H1 (cell line): Measurements from ENCODE around the gene IFITM2. TPM values are rescaled to one million over a fixed set of nuclear protein-coding genes. Genes with fewer than 3 reads are reported as not detected.
A peak's percentile ranks its signal among the peaks of the same experiment; 100 is the strongest.

Source experiments
- CTCF ChIA-PET: fragments of 300-600 bp; sonication (Branson Sonifier 250); formaldehyde crosslinking; loops from one replicate; lab custom pipeline; 2021; ENCODE audit not compliant: partially characterized antibody; lab: Charles Lee
- POLR2A ChIA-PET: fragments of 300-600 bp; sonication (Branson Sonifier 250); formaldehyde crosslinking; loops from one replicate; lab custom pipeline; 2021; ENCODE audit warnings: inconsistent platforms; ENCODE audit not compliant: partially characterized antibody; lab: Charles Lee
- DNase-seq, 2 experiments: peaks; one replicate each; pipeline versions ENCODE4 v3.0.0 to v3.0.0-alpha.2; 2010 to 2022; ENCODE audit warnings: low spot score in 2 of 2, low read depth in 1 of 2, mixed read lengths in 1 of 2
- FAIRE-seq: peaks from 2 replicates; lab custom pipeline; 2011; peaks lifted over from hg19 to GRCh38; lab: Jason Lieb, UNC
- H2AFZ ChIP-seq: 2 replicates; pipeline ENCODE4 v1.8.1; 2012; ENCODE audit warnings: low read length, inconsistent platforms
- H2AK5ac ChIP-seq: 2 replicates; pipeline ENCODE4 v1.6.1; 2013; ENCODE audit warnings: low read depth, low read length
- H2BK120ac ChIP-seq: replicated peaks from 2 replicates; pipeline ENCODE3; 2013; ENCODE audit warnings: low read depth, low read length, inconsistent platforms
- H2BK12ac ChIP-seq: 2 replicates; pipeline ENCODE4 v1.6.1; 2013; ENCODE audit warnings: low read depth, low read length
- H2BK15ac ChIP-seq: 2 replicates; pipeline ENCODE4 v1.6.1; 2013; ENCODE audit warnings: low read length
- H2BK20ac ChIP-seq: 2 replicates; pipeline ENCODE4 v1.6.1; 2013; ENCODE audit warnings: low read length
- H2BK5ac ChIP-seq: 2 replicates; pipeline ENCODE4 v1.6.1; 2013; ENCODE audit warnings: low read depth, low read length
- H3K14ac ChIP-seq: 2 replicates; pipeline ENCODE4 v1.6.1; 2013; ENCODE audit warnings: inconsistent platforms; ENCODE audit not compliant: insufficient read length
- H3K18ac ChIP-seq: 2 replicates; pipeline ENCODE4 v1.6.1; 2013; ENCODE audit warnings: low read length; ENCODE audit errors: extremely low read depth
- H3K23ac ChIP-seq: 2 replicates; pipeline ENCODE4 v1.6.1; 2013; ENCODE audit warnings: inconsistent platforms; ENCODE audit not compliant: insufficient read length
- H3K23me2 ChIP-seq: 2 replicates; pipeline ENCODE4 v1.6.1; 2013; ENCODE audit warnings: low read depth, low read length
- H3K27ac ChIP-seq: 2 replicates; pipeline ENCODE4 v1.6.1; 2011; ENCODE audit warnings: low read depth, low read length, inconsistent platforms
- H3K27me3 ChIP-seq, 4 experiments: replicated peaks in 1 of 4; 1 replicate in 1 of 4; 2 replicates in 3 of 4; pipeline versions ENCODE4 v1.6.1 to v1.8.1; 2011 to 2013; ENCODE audit warnings: low read length in 3 of 4, mild to moderate bottlenecking in 3 of 4, inconsistent platforms in 2 of 4, mixed read lengths in 2 of 4, moderate library complexity in 1 of 4; ENCODE audit not compliant: control insufficient read depth in 3 of 4, insufficient read depth in 3 of 4; ENCODE audit errors: extremely low read depth in 1 of 4
- H3K36me3 ChIP-seq, 4 experiments: 2 replicates each; pipeline versions ENCODE4 v1.6.1 to v1.8.1; 2011 to 2013; ENCODE audit warnings: mild to moderate bottlenecking in 4 of 4, low read length in 3 of 4, moderate library complexity in 2 of 4, control low read depth in 1 of 4, inconsistent platforms in 1 of 4; ENCODE audit not compliant: insufficient read depth in 4 of 4, control insufficient read depth in 2 of 4
- H3K4ac ChIP-seq: replicated peaks from 2 replicates; pipeline ENCODE3; 2013; ENCODE audit warnings: low read length, low read depth, mixed read lengths, inconsistent platforms; ENCODE audit not compliant: insufficient read length
- H3K4me1 ChIP-seq, 4 experiments: replicated peaks in 1 of 4; 1 replicate in 1 of 4; 2 replicates in 3 of 4; pipeline versions ENCODE4 v1.6.1 to v1.8.1; 2011 to 2013; ENCODE audit warnings: low read length in 3 of 4, inconsistent platforms in 2 of 4, mixed read lengths in 1 of 4; ENCODE audit not compliant: insufficient read depth in 4 of 4, control insufficient read depth in 3 of 4
- H3K4me2 ChIP-seq, 2 experiments: 2 replicates each; pipeline versions ENCODE4 v1.6.1 to v1.8.1; 2011 to 2013; ENCODE audit warnings: low read depth in 2 of 2, low read length in 2 of 2, control low read depth in 1 of 2, inconsistent platforms in 1 of 2, mild to moderate bottlenecking in 1 of 2; ENCODE audit not compliant: insufficient read depth in 1 of 2
- H3K4me3 ChIP-seq, 4 experiments: fragments of 200-600, 300-600 bp in 1 of 4; sonication (generic), shearing (Covaris generic), sonication (Bioruptor Twin) in 1 of 4; 2 replicates each; pipeline versions ENCODE4 v1.5.1 to v1.8.1; 2011 to 2016; ENCODE audit warnings: low read length in 4 of 4, low read depth in 3 of 4, control low read depth in 2 of 4, inconsistent platforms in 2 of 4, mild to moderate bottlenecking in 2 of 4, mixed read lengths in 1 of 4, moderate library complexity in 1 of 4; ENCODE audit not compliant: insufficient read depth in 2 of 4; ENCODE audit errors: extremely low read depth in 1 of 4
- H3K56ac ChIP-seq: replicated peaks from 2 replicates; pipeline ENCODE3; 2013; ENCODE audit warnings: low read depth, mild to moderate bottlenecking, mixed read lengths, low read length, inconsistent platforms; ENCODE audit not compliant: insufficient read length
- H3K79me1 ChIP-seq: 2 replicates; pipeline ENCODE4 v1.6.1; 2013; ENCODE audit warnings: low read depth, low read length, control low read depth
- H3K79me2 ChIP-seq, 2 experiments: 2 replicates each; pipeline versions ENCODE4 v1.6.1 to v1.8.1; 2012 to 2013; ENCODE audit warnings: low read length in 2 of 2, mild to moderate bottlenecking in 2 of 2, inconsistent platforms in 1 of 2; ENCODE audit not compliant: insufficient read depth in 2 of 2, control insufficient read depth in 1 of 2
- H3K9ac ChIP-seq, 4 experiments: replicated peaks in 1 of 4; 1 replicate in 1 of 4; 2 replicates in 3 of 4; pipeline versions ENCODE4 v1.6.1 to v1.8.1; 2011 to 2013; ENCODE audit warnings: low read depth in 3 of 4, low read length in 3 of 4, control low read depth in 2 of 4, mild to moderate bottlenecking in 2 of 4, moderate library complexity in 2 of 4, inconsistent platforms in 1 of 4; ENCODE audit errors: extremely low read depth in 1 of 4
- H3K9me3 ChIP-seq, 2 experiments: 2 replicates each; pipeline versions ENCODE4 v1.6.1 to v1.8.1; 2012 to 2013; ENCODE audit warnings: mild to moderate bottlenecking in 2 of 2, moderate library complexity in 2 of 2, control low read depth in 1 of 2, inconsistent platforms in 1 of 2, low read depth in 1 of 2, low read length in 1 of 2, mixed read lengths in 1 of 2; ENCODE audit not compliant: insufficient read depth in 2 of 2
- H4K20me1 ChIP-seq, 2 experiments: replicated peaks in 1 of 2; 2 replicates each; pipeline versions ENCODE3 to v1.8.1; 2011 to 2013; ENCODE audit warnings: inconsistent platforms in 2 of 2, low read length in 2 of 2, mild to moderate bottlenecking in 1 of 2; ENCODE audit not compliant: insufficient read depth in 2 of 2, control insufficient read depth in 1 of 2
- H4K5ac ChIP-seq: 2 replicates; pipeline ENCODE4 v1.6.1; 2013; ENCODE audit warnings: low read length, low read depth, mixed read lengths, inconsistent platforms; ENCODE audit not compliant: insufficient read length
- H4K8ac ChIP-seq: 2 replicates; pipeline ENCODE4 v1.8.0; 2013; ENCODE audit warnings: mild to moderate bottlenecking, moderate library complexity, low read length, inconsistent platforms; ENCODE audit not compliant: insufficient read depth; ENCODE audit errors: extremely low read depth
- H4K91ac ChIP-seq: replicated peaks from 2 replicates; pipeline ENCODE3; 2013; ENCODE audit warnings: low read length, mixed read lengths, inconsistent platforms; ENCODE audit not compliant: insufficient read length
- EZH2 ChIP-seq: fragments of 200-600 bp; sonication (generic); IDR thresholded peaks from 2 replicates; pipeline ENCODE4 v1.7.1; 2012; ENCODE audit warnings: low read depth, mild to moderate bottlenecking, moderate library complexity, low read length, inconsistent platforms; ENCODE audit not compliant: severe bottlenecking
- TAF7 ChIP-seq: optimal IDR thresholded peaks from 2 replicates; pipeline ENCODE3; 2011; ENCODE audit warnings: low read depth, mild to moderate bottlenecking, inconsistent platforms, low read length, moderate library complexity, borderline replicate concordance
- WGBS, 2 experiments: shearing (Covaris generic) in 1 of 2; methylation state at CpG; one replicate each; pipeline versions ENCODE4 v1.1.6 to v1.1.7; 2013 to 2015; ENCODE audit warnings: low lambda C conversion rate in 2 of 2, mixed read lengths in 2 of 2, inconsistent platforms in 1 of 2, low coverage in 1 of 2, missing lambda C conversion rate in 1 of 2; ENCODE audit not compliant: insufficient replicate concordance in 2 of 2, insufficient coverage in 1 of 2, insufficient read length in 1 of 2; ENCODE audit errors: extremely low coverage in 1 of 2, missing lambda C conversion rate in 1 of 2; 5-methylcytosine and 5-hydroxymethylcytosine counted together
- polyA plus RNA-seq, 7 experiments: library from polyadenylated mRNA; depleted of rRNA in 3 of 7; stranded (reverse) in 5 of 7; unstranded in 2 of 7; fragments of >200 nt in 5 of 7; fragments of 200-250 nt in 2 of 7; gene quantifications; 1 replicate in 5 of 7; 2 replicates in 1 of 7; 4 replicates in 1 of 7; pipeline versions ENCODE4 v1.2.1 to v1.2.3, GENCODE V29; 2011 to 2013; ENCODE audit warnings: missing spikeins in 2 of 7, mixed read lengths in 2 of 7
- total RNA-seq: library from RNA; stranded (reverse); fragmentation: NEBNext Ultra II Directional; extraction: Animal tissue kit (Norgen Biotek cat#: 25700); gene quantifications from 2 replicates; pipeline ENCODE4 v1.2.1, GENCODE V29; 2021

The IFITM2 gene
- total and polyA plus RNA-seq, 2 of the 8 experiments (the other 6 are each of a cell fraction or from before 2014, with no cell fraction given), result 399 to 764 TPM

GRCh38 chr11:297586-298405 is 9.8 kb upstream of the IFITM2 start:
- H3K4me3 ChIP-seq, result no peak overlapping the region
- no peak overlapping the region for H3K4ac ChIP-seq
- H3K79me1 ChIP-seq, result no peaks in the 10 kb centered on the region
- H2BK15ac ChIP-seq, result 0 out of 2 replicates have a peak overlapping the region, but pooled peaks have one; percentile 72
- no peak overlapping the region for H3K4me2 ChIP-seq
- H2AFZ ChIP-seq, result no peak overlapping the region
- 91% methylated on average over 26 of the region's 26 CpGs; no CpG with 5 or more reads in 1 of the 2 experiments for WGBS, 2 experiments
- no peaks in the 10 kb centered on the region for H4K20me1 ChIP-seq
- peak overlapping the region; percentile 92; the same call in 1 of the 2 replicates for H2BK12ac ChIP-seq
- H3K4me1 ChIP-seq, result peaks cover 6 to 20% (median 12%) of the 10 kb centered on the region in 4 experiments
- no peaks in the 10 kb centered on the region for H3K27me3 ChIP-seq
- H3K9ac ChIP-seq, result no peak overlapping the region; a peak in 1 of 7 replicates
- CTCF ChIA-PET, result interaction anchor here (2.2 kb wide), 1 partner anchor 47 kb away, joined by 11 read pairs; no protein-coding TSS in a partner anchor
- H3K36me3 ChIP-seq, result peaks cover 3 to 20% (median 15%) of the 10 kb centered on the region in 4 experiments; a peak in 6 of 8 replicates
- H3K23ac ChIP-seq, result no peak overlapping the region
- no peaks in the 10 kb centered on the region for H3K9me3 ChIP-seq
- H3K14ac ChIP-seq, result peak overlapping the region; percentile 22
- no peak overlapping the region for H4K5ac ChIP-seq
- no peak overlapping the region; the same call in 1 of the 2 replicates for H4K8ac ChIP-seq
- POLR2A ChIA-PET, result interaction anchor here (0.8 to 5.2 kb wide), 9 partner anchors 8 to 71 kb away, joined by 3 to 51 read pairs (median 4); partner anchors contain the start of genes IFITM2 and PGGHG
- H3K23me2 ChIP-seq, result no peaks in the 10 kb centered on the region
- H3K56ac ChIP-seq, result no peak overlapping the region
- H2BK20ac ChIP-seq, result no peak overlapping the region
- peak; percentile 15 for TF ChIP-seq TAF7
- no peak for TF ChIP-seq EZH2
- no peak overlapping the region for H4K91ac ChIP-seq
- H3K18ac ChIP-seq, result peak overlapping the region; percentile 78; the same call in 1 of the 2 replicates
- no peaks in the 10 kb centered on the region for H3K79me2 ChIP-seq
- H2BK5ac ChIP-seq, result peak overlapping the region; percentile 83; the same call in 1 of the 2 replicates
- peak overlapping the region; percentile 88 for H2AK5ac ChIP-seq
- DNase-seq, result no peak
- H2BK120ac ChIP-seq, result no peak overlapping the region
- FAIRE-seq, result no peak
- H3K27ac ChIP-seq, result no peak overlapping the region
